ENCODE data around the gene DNAAF5.

Gene DNAAF5

DNA sequence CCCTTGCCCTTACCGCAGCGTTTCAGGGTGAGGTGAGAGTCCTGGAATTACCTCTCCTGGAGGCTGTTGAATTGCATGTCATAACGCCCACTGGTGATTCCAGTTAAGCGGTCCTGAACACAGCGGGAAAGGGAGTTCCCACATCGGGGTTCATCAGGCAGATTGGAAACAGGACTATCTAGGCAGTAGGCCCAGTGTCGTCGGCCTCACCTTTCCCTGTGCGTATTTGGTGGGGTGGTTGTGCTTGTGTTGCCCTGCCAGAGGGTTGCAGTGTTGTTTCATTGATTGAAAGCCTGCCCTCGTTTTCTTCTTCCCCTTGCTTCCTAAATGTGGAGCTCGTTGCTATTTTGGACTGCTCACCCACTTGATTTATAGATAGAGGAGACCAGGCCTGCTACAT is 95.2 kb downstream of the DNAAF5 start:
- Mint-ChIP-seq H3K4me1 (ENCODE audit: low read depth) (peaks cover 76% of the 10 kb centered on the region), H3K36me3 (ENCODE audit: low read depth) (peaks cover 68% of the 10 kb centered on the region), H3K27me3 (no peaks in the 10 kb centered on the region), H3K27ac (no peak overlapping the region), H3K9me3 (no peaks in the 10 kb centered on the region), H3K4me3 (no peak overlapping the region)
- no peak for DNase-seq

DNA sequence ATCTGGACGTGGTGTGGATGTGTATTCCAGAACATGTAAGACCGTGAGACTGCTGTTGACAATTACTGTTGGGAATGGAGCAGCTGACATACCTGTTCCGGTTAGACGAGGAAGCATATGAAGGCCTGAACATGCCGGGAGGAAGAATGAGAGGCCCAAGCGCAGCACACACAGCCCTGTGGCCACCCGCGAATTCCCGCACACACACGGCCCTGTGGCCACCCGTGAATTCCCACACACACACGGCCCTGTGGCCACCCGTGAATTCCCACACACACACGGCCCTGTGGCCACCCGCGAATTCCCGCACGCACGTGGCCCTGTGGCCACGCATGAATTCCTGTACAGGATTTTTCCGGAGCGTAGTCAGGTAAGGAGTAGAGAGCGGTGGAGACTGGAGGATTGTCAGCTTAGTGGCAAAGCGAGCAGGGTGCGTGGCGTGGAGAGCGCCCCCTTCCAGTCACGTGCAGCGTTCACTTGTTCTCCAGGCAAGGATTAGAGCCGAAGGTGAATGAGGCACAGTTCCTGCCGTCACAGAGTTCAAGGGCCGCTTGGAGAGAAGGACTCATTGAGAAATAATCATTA is 96.3 kb downstream of the DNAAF5 start:
- no peaks in the 10 kb centered on the region for H3K9me3 Mint-ChIP-seq
- H3K36me3 Mint-ChIP-seq (ENCODE audit: low read depth) = peaks cover 64% of the 10 kb centered on the region
- H3K4me1 Mint-ChIP-seq (ENCODE audit: low read depth) = peaks cover 73% of the 10 kb centered on the region
- H3K4me3 Mint-ChIP-seq = no peak overlapping the region
- no peaks in the 10 kb centered on the region for H3K27me3 Mint-ChIP-seq
- DNase-seq = no peak
- no peak overlapping the region for H3K27ac Mint-ChIP-seq

DNA sequence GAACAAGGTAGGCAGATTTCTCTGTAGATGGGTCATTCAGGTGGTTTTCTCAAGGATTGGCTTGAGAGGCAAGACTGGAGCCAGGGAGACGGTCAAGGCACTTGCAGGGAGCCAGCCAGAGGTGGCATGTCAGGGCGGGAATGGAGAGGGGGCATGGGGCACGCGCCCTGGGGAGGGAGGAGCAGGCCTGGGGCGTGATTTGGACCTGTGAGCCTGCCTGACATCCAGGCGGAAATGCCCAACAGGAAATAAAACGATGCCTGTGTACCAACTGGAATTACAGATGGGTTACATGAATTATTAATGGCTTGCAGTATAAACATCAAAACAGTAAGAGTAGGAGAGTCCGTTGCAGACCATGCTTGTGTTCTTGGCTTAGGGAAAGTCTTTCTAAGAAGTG is 97.2 kb downstream of the DNAAF5 start:
- H3K4me1 Mint-ChIP-seq (ENCODE audit: low read depth) = peaks cover 68% of the 10 kb centered on the region
- no peak overlapping the region for H3K4me3 Mint-ChIP-seq
- no peaks in the 10 kb centered on the region for H3K9me3 Mint-ChIP-seq
- H3K27ac Mint-ChIP-seq = peak overlapping the region; percentile 42
- H3K27me3 Mint-ChIP-seq = no peaks in the 10 kb centered on the region
- DNase-seq = no peak
- peaks cover 64% of the 10 kb centered on the region for H3K36me3 Mint-ChIP-seq (ENCODE audit: low read depth)

- DNase-seq = no peak
- Mint-ChIP-seq H3K4me3 (no peak overlapping the region), H3K36me3 (ENCODE audit: low read depth) (peaks cover 62% of the 10 kb centered on the region), H3K27me3 (no peaks in the 10 kb centered on the region), H3K4me1 (ENCODE audit: low read depth) (peaks cover 70% of the 10 kb centered on the region), H3K9me3 (no peaks in the 10 kb centered on the region), H3K27ac (peak overlapping the region; percentile 42)
These were observed 97.6 kb downstream of the DNAAF5 start for GRCh38 chr7:824081-824480.

- no peaks in the 10 kb centered on the region for H3K27me3 Mint-ChIP-seq
- H3K27ac Mint-ChIP-seq = no peak overlapping the region
- no peak for DNase-seq
- no peak overlapping the region for H3K4me3 Mint-ChIP-seq
- H3K9me3 Mint-ChIP-seq = no peaks in the 10 kb centered on the region
- peaks cover 57% of the 10 kb centered on the region for H3K36me3 Mint-ChIP-seq (ENCODE audit: low read depth)
- peaks cover 70% of the 10 kb centered on the region for H3K4me1 Mint-ChIP-seq (ENCODE audit: low read depth)
These were observed 98.2 kb downstream of the DNAAF5 start for GRCh38 chr7:824664-825063.

- no peak overlapping the region for H3K27ac Mint-ChIP-seq
- H3K27me3 Mint-ChIP-seq = no peaks in the 10 kb centered on the region
- DNase-seq = no peak
- no peak overlapping the region for H3K4me3 Mint-ChIP-seq
- H3K36me3 Mint-ChIP-seq (ENCODE audit: low read depth) = peaks cover 50% of the 10 kb centered on the region
- no peaks in the 10 kb centered on the region for H3K9me3 Mint-ChIP-seq
- H3K4me1 Mint-ChIP-seq (ENCODE audit: low read depth) = peaks cover 70% of the 10 kb centered on the region
These were observed 98.9 kb downstream of the DNAAF5 start for GRCh38 chr7:825386-825785.

- Mint-ChIP-seq H3K27ac (peak overlapping the region; percentile 34), H3K4me1 (ENCODE audit: low read depth) (peaks cover 71% of the 10 kb centered on the region), H3K4me3 (no peak overlapping the region), H3K9me3 (no peaks in the 10 kb centered on the region), H3K36me3 (ENCODE audit: low read depth) (peaks cover 43% of the 10 kb centered on the region), H3K27me3 (no peaks in the 10 kb centered on the region)
- DNase-seq = no peak
These were observed 99.9 kb downstream of the DNAAF5 start for GRCh38 chr7:826230-826917.

DNA sequence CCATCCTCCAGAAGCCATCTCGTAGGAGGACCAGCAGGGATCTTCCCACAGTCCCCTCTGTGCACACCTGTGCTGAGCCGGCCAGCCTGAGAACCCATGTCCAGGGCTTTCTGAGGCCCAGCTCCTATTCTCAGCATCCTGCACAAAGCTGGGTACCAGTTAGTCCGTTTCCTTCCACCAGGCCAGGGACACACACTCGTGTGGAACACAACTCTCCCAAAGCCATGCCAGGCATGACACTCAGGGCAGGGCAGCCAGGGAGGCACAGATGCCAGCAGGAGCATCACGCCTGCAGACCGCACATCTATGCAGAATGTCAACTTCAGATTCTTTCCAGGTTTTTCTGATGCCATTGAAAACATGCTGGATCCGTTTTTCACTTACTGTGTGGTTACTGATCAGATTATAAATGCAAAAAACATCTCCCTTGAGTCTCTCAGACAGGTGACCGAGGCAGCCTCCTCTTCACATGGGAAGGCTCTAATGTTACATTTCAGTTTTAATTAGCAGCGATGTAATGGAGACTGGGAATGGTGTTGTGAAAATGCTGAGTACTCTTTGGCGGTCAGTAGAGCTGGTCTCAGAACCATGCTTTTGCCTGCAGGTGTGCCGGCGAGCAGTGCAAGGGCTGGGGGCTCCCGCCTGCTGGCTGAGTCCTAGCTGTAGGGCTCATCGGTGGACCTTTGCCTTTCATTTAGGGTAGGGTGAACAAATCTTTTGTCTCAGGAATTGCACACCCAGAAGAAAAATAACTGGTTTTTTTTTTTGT is 102.5 kb downstream of the DNAAF5 start:
- DNase-seq = no peak
- Mint-ChIP-seq H3K27me3 (no peaks in the 10 kb centered on the region), H3K27ac (no peak overlapping the region), H3K9me3 (no peaks in the 10 kb centered on the region), H3K4me1 (ENCODE audit: low read depth) (peaks cover 70% of the 10 kb centered on the region), H3K4me3 (no peak overlapping the region), H3K36me3 (ENCODE audit: low read depth) (peaks cover 33% of the 10 kb centered on the region)

DNA sequence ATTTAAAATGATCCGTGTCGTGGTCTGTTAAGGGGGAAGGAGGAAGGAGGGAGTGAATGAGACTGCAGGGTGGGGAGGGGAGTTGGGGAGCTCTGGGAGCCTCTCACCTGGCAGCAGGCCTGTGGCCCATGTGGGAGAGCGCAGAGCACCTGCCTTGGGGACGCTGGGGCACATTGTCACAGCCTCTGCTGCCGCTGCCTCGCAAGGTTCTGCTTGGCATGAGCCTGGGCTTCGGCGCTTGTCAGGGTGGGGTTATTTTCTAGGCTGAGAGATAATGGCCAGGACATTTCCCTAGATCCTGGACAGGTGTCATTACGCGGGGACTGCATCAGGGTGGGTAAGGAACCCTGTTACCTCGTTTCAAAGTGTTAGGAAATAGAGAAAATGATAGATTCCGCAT is 103.6 kb downstream of the DNAAF5 start:
- no peaks in the 10 kb centered on the region for H3K9me3 Mint-ChIP-seq

DNA sequence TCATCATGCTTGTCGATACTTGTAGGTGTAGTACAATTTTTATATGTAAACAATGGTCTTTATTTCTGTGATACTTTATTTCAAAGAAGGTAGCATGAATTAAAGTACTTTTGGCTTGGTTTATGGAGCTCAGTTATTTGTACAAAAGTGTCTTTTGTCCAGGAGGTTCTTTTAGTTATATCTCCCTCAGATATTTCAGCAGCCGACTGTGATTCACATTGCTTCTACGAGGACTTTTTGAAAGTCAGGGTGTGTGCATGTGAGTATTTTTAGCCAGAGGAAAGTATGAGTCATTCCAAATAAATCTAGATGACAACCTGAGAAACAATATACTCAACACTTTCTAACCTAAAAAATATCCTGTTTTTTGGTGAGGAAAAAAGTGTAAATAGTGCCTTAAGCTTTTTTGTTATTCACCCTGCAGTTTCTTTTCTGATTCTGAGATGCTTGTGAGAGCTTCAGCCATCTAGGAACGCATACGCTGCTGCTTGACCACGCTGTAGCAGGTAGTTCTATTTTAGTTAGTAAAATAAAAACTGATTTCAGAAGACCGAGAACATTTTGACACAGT is 105.2 kb downstream of the DNAAF5 start:
- Mint-ChIP-seq H3K4me1 (ENCODE audit: low read depth) (peaks cover 67% of the 10 kb centered on the region), H3K36me3 (ENCODE audit: low read depth) (peaks cover 39% of the 10 kb centered on the region), H3K27ac (peak overlapping the region; percentile 98), H3K9me3 (no peaks in the 10 kb centered on the region), H3K27me3 (no peaks in the 10 kb centered on the region), H3K4me3 (peak overlapping the region; percentile 70)
- DNase-seq = no peak

More for the DNA sequence above, 103.6 kb downstream of the DNAAF5 start:
- H3K27ac Mint-ChIP-seq = peak overlapping the region; percentile 98
- no peak overlapping the region for H3K4me3 Mint-ChIP-seq
- peaks cover 37% of the 10 kb centered on the region for H3K36me3 Mint-ChIP-seq (ENCODE audit: low read depth)
- no peaks in the 10 kb centered on the region for H3K27me3 Mint-ChIP-seq
- no peak for DNase-seq
- peaks cover 70% of the 10 kb centered on the region for H3K4me1 Mint-ChIP-seq (ENCODE audit: low read depth)

- peak within 1 kb of the TSS; percentile 98 for H3K27ac Mint-ChIP-seq
- peak; percentile 65 for DNase-seq
- H3K4me1 Mint-ChIP-seq (ENCODE audit: low read depth) = peaks cover 72% of the 10 kb centered on the region
- peak within 1 kb of the TSS; percentile 70 for H3K4me3 Mint-ChIP-seq
- peaks cover 44% of the 10 kb centered on the region for H3K36me3 Mint-ChIP-seq (ENCODE audit: low read depth)
- H3K9me3 Mint-ChIP-seq = no peaks in the 10 kb centered on the region
- H3K27me3 Mint-ChIP-seq = no peaks in the 10 kb centered on the region
These were observed 105.9 kb downstream of the DNAAF5 start, which contains the start of gene SUN1 for GRCh38 chr7:832167-832967. TSS of gene SUN1 (plus strand) at chr7:832476. CDS start at chr7:832525, 49 bp downstream.

DNA sequence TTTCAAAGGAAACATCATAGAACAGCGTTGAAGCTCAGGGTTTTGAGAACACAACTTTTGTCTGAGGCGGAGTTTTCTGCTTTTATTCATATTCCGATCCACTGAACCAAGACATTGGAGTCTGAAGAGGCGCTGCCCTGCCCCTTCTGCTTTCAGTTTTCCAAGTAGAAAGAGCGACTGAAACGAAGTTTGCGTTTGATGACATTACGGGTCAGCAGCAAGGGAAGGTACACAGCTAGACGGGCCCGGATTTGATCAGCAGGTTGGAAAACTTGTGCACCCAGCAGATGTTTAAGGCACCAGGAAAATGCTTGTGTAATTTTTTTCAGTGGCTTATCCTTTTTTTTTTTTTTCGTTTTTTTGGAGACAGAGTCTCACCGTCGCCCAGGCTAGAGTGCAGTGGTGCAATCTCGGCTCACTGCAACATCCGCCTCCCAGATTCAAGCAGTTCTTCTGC is 106.5 kb downstream of the DNAAF5 start:
- H3K4me1 Mint-ChIP-seq (ENCODE audit: low read depth) = peaks cover 75% of the 10 kb centered on the region
- no peaks in the 10 kb centered on the region for H3K9me3 Mint-ChIP-seq
- no peak for DNase-seq
- peak overlapping the region; percentile 70 for H3K4me3 Mint-ChIP-seq
- H3K27me3 Mint-ChIP-seq = no peaks in the 10 kb centered on the region
- peak overlapping the region; percentile 98 for H3K27ac Mint-ChIP-seq
- peaks cover 50% of the 10 kb centered on the region for H3K36me3 Mint-ChIP-seq (ENCODE audit: low read depth)

DNA sequence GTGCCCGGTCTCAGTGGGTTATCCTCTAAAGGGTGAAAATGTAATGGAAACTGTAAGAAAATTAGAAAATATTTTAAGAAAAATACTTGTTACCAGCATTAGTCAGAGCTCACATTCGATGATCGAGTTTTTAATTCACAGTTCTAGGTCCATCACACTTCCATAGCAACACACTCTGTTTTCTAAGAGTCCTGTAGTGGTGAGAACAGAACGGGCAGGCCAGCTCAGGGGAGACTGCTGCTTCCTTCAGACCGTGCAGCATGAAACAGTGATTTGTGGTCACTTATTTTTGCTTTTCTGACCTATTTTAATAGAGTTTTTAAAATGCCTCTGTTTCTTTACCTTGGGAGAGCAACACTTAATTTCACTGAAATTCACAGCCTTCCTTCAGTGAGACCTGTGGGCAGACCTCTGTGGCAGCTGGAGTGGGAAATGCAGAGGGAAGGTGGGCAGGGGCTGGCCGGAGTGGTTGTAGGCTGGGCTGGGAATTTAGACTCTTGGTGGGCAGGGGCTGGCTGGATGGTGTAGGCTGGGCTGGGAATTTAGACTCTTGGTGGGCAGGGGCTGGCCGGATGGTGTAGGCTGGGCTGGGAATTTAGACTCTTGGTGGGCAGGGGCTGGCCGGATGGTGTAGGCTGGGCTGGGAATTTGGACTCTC is 107.2 kb downstream of the DNAAF5 start:
- Mint-ChIP-seq H3K4me1 (ENCODE audit: low read depth) (peaks cover 70% of the 10 kb centered on the region), H3K9me3 (no peaks in the 10 kb centered on the region), H3K27me3 (no peaks in the 10 kb centered on the region), H3K36me3 (ENCODE audit: low read depth) (peaks cover 52% of the 10 kb centered on the region), H3K27ac (peak overlapping the region; percentile 52), H3K4me3 (no peak overlapping the region)
- DNase-seq = no peak

Measured in activated T-cell treated with anti-CD3 and anti-CD28 coated beads, Interleukin-2, amount 50 U/mL, for 24 hours (primary cell).